HepG2 (cell line): Measurements from ENCODE around the gene ZNF276. TPM values are rescaled to one million over a fixed set of nuclear protein-coding genes. Genes with fewer than 3 reads are reported as not detected.

Experiments used
- ASH2L ChIP-seq: fragments of 300-600, 200-600 bp; sonication (generic); IDR thresholded peaks from 2 replicates; pipeline ENCODE4 v1.7.0; 2017; ENCODE audit warnings: low read depth, mild to moderate bottlenecking, moderate library complexity, mixed read lengths, low read length; ENCODE audit not compliant: insufficient read length
- ATF7-NPFF ChIP-seq: sonication (generic); formaldehyde crosslinking; IDR thresholded peaks from 2 replicates; pipeline ENCODE4 v1.8.1; 2023; ENCODE audit warnings: mild to moderate bottlenecking, low read depth, missing genetic modification reagents, moderate library complexity
- ATRX ChIP-seq: sonication (generic); formaldehyde crosslinking; IDR thresholded peaks from 2 replicates; pipeline ENCODE4 v1.4.0; 2020; ENCODE audit warnings: missing genetic modification reagents, borderline replicate concordance
- CENPT ChIP-seq: sonication (generic); formaldehyde crosslinking; IDR thresholded peaks from 2 replicates; pipeline ENCODE4 v1.8.0; 2022; ENCODE audit warnings: low read depth, mild to moderate bottlenecking, moderate library complexity, missing genetic modification reagents
- EED ChIP-seq: sonication (generic); formaldehyde crosslinking; IDR thresholded peaks from 2 replicates; pipeline ENCODE4 v1.5.0; 2020; ENCODE audit warnings: mild to moderate bottlenecking, missing genetic modification reagents
- EP300 ChIP-seq, 3 experiments: sonication (generic) in 1 of 3; formaldehyde crosslinking in 1 of 3; IDR thresholded peaks; 2 replicates each; pipeline versions ENCODE4 v1.5.1 to v1.6.1; 2011 to 2020; ENCODE audit warnings: low read depth in 2 of 3, low read length in 2 of 3, borderline replicate concordance in 1 of 3, improper control_type of control experiment in 1 of 3, mild to moderate bottlenecking in 1 of 3, missing genetic modification reagents in 1 of 3, moderate library complexity in 1 of 3
- KAT7 ChIP-seq: IDR thresholded peaks from 2 replicates; pipeline ENCODE4 v1.6.1; 2018; ENCODE audit warnings: borderline replicate concordance, missing compliant biosample characterization
- MAFG ChIP-seq: sonication (generic); formaldehyde crosslinking; IDR thresholded peaks from 2 replicates; pipeline ENCODE4 v1.5.1; 2020; ENCODE audit warnings: mild to moderate bottlenecking, missing genetic modification reagents
- MTA3 ChIP-seq: sonication (generic); formaldehyde crosslinking; IDR thresholded peaks from 2 replicates; pipeline ENCODE4 v1.4.0; 2020; ENCODE audit warnings: missing genetic modification reagents
- NCOA5 ChIP-seq: sonication (generic); formaldehyde crosslinking; IDR thresholded peaks from 2 replicates; pipeline ENCODE4 v1.4.0; 2020; ENCODE audit warnings: missing genetic modification reagents
- TP53 ChIP-seq: sonication (generic); formaldehyde crosslinking; conservative IDR thresholded peaks from 2 replicates; pipeline ENCODE4 v1.4.0; 2020; ENCODE audit warnings: missing genetic modification reagents
- ZBED4 ChIP-seq: sonication (generic); formaldehyde crosslinking; IDR thresholded peaks from 2 replicates; pipeline ENCODE4 v1.4.0; 2020; ENCODE audit warnings: missing genetic modification reagents, borderline replicate concordance
- ZBTB3 ChIP-seq: sonication (generic); formaldehyde crosslinking; IDR thresholded peaks from 2 replicates; pipeline ENCODE4 v1.4.0; 2020; ENCODE audit warnings: low read depth, mild to moderate bottlenecking, moderate library complexity, missing genetic modification reagents, borderline replicate concordance
- ZC3H13 ChIP-seq: sonication (generic); formaldehyde crosslinking; IDR thresholded peaks from 2 replicates; pipeline ENCODE4 v1.8.1; 2023; ENCODE audit warnings: mild to moderate bottlenecking, missing genetic modification reagents, moderate library complexity
- ZNF121 ChIP-seq: sonication (generic); formaldehyde crosslinking; IDR thresholded peaks from 2 replicates; pipeline ENCODE4 v1.5.0; 2020; ENCODE audit warnings: mild to moderate bottlenecking, missing genetic modification reagents
- ZNF136 ChIP-seq: sonication (generic); formaldehyde crosslinking; IDR thresholded peaks from 2 replicates; pipeline ENCODE4 v1.8.1; 2022; ENCODE audit warnings: low read depth, mild to moderate bottlenecking, moderate library complexity, missing genetic modification reagents
- ZNF263 ChIP-seq: sonication (generic); formaldehyde crosslinking; IDR thresholded peaks from 2 replicates; pipeline ENCODE4 v1.4.0; 2020; ENCODE audit warnings: missing genetic modification reagents
- ZNF605 ChIP-seq: sonication (generic); formaldehyde crosslinking; IDR thresholded peaks from 2 replicates; pipeline ENCODE4 v1.8.0; 2022; ENCODE audit warnings: mild to moderate bottlenecking, missing genetic modification reagents
- ZNF782 ChIP-seq: sonication (generic); formaldehyde crosslinking; IDR thresholded peaks from 2 replicates; pipeline ENCODE4 v1.4.0; 2020; ENCODE audit warnings: missing genetic modification reagents, mild to moderate bottlenecking, borderline replicate concordance
- polyA plus RNA-seq, 8 experiments: library from polyadenylated mRNA; depleted of rRNA in 3 of 8; stranded (reverse) in 7 of 8; unstranded in 1 of 8; fragments of >200 nt; fragmentation: Illumina TruSeq in 4 of 8; extraction: Trizol in 4 of 8; gene quantifications; 2 replicates each; pipeline versions ENCODE4 v1.2.1 to v1.2.3, GENCODE V29; 2011 to 2016; ENCODE audit warnings: low read depth in 4 of 8, missing spikeins in 1 of 8, mixed read lengths in 1 of 8; ENCODE audit not compliant: insufficient read depth in 1 of 8
- total RNA-seq, 5 experiments: library from RNA; depleted of rRNA; stranded (reverse); fragments of >200 nt; fragmentation: Illumina TruSeq; extraction: Trizol; gene quantifications; 2 replicates each; pipeline ENCODE4 v1.2.3, GENCODE V29; 2016; ENCODE audit warnings: low read depth in 1 of 5
- TF ChIP-seq, protein P1 (sequence below): IDR thresholded peaks from 2 replicates; pipeline ENCODE4 v1.6.1; 2016; ENCODE audit warnings: low read depth
- TF ChIP-seq, protein P2 (sequence below): sonication (generic); formaldehyde crosslinking; IDR thresholded peaks from 2 replicates; pipeline ENCODE4 v1.5.0; 2020; ENCODE audit warnings: mild to moderate bottlenecking, low read depth, missing genetic modification reagents, borderline replicate concordance
- TF ChIP-seq, protein P3 (sequence below): IDR thresholded peaks from 2 replicates; pipeline ENCODE4 v1.6.1; 2016

Gene ZNF276
- total and polyA plus RNA-seq, 2 of the 13 experiments (the other 11 are each of a cell fraction or from before 2014, with no cell fraction given) = 17.7 to 18.0 TPM

DNA sequence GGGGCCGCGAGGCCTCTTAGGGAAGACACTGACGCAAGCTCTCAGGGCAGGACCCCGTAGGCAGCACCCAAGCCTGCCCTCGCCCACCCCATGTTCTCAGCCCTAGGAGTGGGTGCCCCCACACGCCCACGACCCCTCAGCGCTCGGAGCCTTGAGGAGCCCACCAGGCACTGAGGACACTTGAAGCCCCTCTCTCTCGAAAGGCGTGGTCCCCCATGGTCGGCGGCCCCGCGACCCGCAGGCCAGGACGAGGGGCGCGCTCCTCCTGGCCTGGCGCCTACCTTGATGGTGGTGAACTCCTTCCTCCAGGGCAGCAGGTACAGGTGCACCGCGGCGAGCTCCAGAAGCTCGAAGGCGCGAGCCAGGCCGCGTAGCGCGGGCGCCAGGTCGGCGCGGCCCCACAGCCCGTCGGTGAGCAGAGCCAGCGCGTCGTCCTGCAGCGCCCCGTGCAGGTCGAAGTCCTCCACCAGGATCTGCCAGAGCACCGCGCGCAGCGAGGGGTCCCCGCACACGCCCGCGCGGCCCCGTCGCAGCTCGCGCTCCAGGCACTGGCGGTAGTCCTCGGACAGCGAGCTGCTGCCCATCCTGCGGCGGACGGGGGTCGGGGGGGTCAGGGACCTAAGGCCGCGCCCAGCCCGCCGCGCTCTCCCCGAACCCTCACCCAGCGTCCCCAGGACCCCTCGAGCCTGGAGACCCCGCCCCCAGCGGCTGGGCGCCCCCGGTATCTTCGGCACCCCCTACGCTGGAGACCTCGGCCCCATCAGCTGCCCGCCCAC is 20.5 kb upstream of the ZNF276 start (continued):
- TF ChIP-seq, protein P1, sequence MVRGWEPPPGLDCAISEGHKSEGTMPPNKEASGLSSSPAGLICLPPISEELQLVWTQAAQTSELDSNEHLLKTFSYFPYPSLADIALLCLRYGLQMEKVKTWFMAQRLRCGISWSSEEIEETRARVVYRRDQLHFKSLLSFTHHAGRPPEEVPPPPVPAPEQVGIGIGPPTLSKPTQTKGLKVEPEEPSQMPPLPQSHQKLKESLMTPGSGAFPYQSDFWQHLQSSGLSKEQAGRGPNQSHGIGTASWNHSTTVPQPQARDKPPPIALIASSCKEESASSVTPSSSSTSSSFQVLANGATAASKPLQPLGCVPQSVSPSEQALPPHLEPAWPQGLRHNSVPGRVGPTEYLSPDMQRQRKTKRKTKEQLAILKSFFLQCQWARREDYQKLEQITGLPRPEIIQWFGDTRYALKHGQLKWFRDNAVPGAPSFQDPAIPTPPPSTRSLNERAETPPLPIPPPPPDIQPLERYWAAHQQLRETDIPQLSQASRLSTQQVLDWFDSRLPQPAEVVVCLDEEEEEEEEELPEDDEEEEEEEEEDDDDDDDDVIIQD (CRISPR knock-in tag) = no peak
- TF ChIP-seq TP53 (CRISPR knock-in tag) (peak; percentile 78; the same call in 1 of the 2 replicates), NCOA5 (CRISPR knock-in tag) (no peak), ZNF263 (CRISPR knock-in tag) (peak; percentile 75), EED (no peak), ZNF136 (CRISPR knock-in tag) (peak; percentile 69; the same call in 1 of the 2 replicates), ZBED4 (CRISPR knock-in tag) (no peak), MTA3 (CRISPR knock-in tag) (no peak), ZNF121 (CRISPR knock-in tag) (no peak), ASH2L (no peak), ZNF605 (CRISPR knock-in tag) (no peak), EP300 (IDR thresholded peaks at IDR 0.05; ENCODE audit: low read depth in 2 of 2, low read length in 2 of 2) (no peak), EP300 (CRISPR knock-in tag; IDR thresholded peaks at IDR 0.05; ENCODE audit: borderline replicate concordance) (peak; percentile 15; the same call in 1 of the 2 replicates), ATF7-NPFF (CRISPR knock-in tag) (peak; percentile 49; the same call in 1 of the 2 replicates), MAFG (CRISPR knock-in tag) (no peak), ZNF782 (CRISPR knock-in tag) (peak; percentile 80; the same call in 1 of the 2 replicates), ATRX (CRISPR knock-in tag) (no peak), ZBTB3 (no peak; the same call in 1 of the 2 replicates), KAT7 (CRISPR knock-in tag) (peak; percentile 71; the same call in 1 of the 2 replicates), CENPT (CRISPR knock-in tag) (peak; percentile 60; the same call in 1 of the 2 replicates), ZC3H13 (CRISPR knock-in tag) (no peak)
- TF ChIP-seq, protein P2, sequence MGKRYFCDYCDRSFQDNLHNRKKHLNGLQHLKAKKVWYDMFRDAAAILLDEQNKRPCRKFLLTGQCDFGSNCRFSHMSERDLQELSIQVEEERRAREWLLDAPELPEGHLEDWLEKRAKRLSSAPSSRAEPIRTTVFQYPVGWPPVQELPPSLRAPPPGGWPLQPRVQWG (CRISPR knock-in tag) = no peak
- TF ChIP-seq, protein P3, sequence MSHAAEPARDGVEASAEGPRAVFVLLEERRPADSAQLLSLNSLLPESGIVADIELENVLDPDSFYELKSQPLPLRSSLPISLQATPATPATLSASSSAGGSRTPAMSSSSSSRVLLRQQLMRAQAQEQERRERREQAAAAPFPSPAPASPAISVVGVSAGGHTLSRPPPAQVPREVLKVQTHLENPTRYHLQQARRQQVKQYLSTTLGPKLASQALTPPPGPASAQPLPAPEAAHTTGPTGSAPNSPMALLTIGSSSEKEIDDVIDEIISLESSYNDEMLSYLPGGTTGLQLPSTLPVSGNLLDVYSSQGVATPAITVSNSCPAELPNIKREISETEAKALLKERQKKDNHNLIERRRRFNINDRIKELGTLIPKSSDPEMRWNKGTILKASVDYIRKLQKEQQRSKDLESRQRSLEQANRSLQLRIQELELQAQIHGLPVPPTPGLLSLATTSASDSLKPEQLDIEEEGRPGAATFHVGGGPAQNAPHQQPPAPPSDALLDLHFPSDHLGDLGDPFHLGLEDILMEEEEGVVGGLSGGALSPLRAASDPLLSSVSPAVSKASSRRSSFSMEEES (CRISPR knock-in tag) = no peak
